SW 1271 (cell line): ENCODE measurements around the gene TMPRSS2.

Source experiments
- DNase-seq, 2 experiments: peaks; one replicate each; lab custom pipeline; 2025; lab: John Stamatoyannopoulos, UW

The TMPRSS2 gene

DNA sequence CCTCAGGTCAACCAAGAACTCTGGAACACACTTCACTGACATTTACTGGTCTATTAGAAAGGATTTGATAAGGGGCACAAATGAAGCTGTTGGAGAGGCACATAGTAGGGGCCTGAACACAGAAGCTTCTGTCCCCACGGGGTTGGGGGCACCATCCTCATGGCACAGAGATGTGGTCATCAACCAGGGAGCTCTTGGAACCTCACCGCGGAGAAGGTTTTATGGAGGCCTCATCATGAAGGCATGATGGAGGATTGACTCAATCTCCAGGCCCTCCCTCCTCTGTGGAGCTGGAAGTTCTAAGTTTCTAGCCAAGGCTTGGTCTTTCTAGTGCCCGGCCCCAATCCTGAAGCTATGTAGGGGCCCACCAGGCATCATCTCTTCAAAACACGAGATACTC, 58.3 kb downstream of the TMPRSS2 start:
- no peak for DNase-seq

DNA sequence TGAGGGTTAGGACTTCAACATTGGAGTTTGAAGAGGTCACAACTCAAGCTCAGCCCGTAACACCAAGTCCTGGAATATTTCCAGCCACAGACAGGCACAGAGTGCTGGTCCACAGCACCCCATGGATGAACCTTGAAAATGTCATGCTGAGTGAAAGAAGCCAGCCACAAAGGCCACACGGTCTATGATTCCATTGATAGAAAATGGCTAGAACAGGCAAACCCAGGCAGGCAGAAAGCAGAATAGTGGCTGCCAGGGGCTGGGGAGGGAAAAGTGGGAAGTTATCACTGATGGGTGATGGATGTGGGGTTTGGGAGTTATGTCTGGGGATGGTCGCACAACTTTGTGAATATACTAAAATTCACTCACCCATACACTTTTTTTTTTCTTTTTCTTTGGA, 60.6 kb downstream of the TMPRSS2 start:
- DNase-seq: no peak

DNA sequence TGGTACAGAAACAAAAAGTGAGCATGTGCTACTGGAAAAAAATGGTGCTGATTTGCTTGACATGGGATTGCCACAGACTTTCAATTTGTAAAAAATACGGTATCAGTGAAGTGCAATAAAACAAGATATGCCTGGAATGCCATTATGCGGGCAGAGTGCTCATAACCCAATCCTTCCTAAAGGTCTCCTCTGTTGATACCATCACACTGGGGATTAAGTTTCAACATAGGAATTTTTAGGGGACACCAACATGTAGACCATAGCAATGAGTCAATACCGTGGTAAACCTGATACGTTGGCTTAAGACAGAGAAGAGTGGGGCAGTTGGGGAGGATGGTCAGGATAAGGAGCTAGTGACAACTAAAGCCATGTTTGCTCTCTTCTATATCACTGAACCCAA, 61.4 kb downstream of the TMPRSS2 start:
- DNase-seq: no peak

DNA sequence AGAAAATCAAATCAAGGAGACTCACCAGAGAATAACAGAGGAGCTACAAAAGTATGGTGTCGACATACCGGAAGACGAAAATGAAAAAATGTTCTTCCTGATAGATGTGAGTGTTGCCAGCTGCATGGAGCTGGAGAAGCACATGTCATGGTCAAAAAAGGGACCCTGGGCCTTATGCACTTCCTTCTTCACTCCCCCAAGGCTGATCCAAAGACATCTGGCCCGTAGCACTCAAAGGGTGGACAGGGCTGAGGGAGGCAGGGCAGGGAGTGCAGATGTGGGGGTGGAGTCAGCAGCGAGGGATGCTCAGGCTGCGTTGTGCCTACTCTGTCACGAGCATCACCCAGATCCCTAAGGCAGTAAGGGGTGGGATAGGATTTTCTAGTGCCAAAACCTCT, 62.5 kb downstream of the TMPRSS2 start:
- DNase-seq: no peak

DNA sequence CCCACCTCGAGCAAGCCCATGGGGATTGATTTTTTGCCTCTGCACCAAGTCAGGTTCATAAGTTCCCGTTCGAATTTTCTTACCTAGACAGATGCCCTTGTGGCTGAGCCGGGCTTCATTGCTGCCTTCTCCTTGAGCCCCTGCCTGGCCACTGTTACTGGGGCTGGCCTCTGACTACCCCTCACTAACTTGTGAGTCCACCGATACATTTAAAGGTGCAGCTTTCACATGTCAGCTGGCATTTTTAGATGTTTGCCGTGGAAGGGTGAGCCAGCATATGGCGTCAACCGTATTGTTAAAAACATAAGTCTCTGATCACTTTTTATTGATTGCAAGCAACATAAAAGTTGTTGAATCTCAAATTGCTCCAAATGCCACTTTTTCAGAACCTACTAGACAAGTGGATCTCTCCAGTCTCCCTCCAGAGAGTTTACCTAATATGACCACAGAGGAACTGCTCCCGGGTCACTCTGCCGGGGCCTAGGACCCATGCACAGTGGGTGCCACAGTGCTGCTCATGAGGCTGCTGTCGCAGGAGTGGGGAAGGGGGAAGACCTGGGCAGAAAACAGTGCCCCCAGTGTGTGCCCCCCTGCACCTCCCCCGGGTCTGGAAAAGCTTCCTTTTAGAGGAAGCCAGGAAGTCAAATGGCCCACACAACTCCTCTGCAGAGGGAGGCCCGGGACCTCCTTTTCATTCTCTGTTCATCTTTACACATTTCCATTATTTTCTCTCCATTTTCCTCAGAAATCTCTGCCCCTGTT, 63.1 kb downstream of the TMPRSS2 start:
- no peak for DNase-seq

DNA sequence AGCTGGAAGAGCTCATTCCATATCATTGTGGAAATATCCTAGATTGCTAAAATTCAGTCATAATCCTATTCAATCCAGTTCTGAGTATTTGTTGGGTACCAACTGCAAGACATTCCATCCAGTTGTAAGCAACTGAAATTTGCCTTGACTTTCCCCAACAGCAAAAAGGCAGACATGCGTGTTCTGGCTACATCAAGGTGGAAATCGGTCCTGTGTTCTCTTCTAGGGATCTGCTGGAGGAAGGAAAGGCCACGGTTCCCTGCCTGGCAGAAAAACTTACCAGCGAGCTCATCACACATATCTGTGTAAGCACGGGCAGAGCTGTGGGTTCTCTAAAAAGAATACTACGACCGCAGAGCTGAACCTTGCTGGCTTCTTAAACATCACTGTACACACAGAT, 64.4 kb downstream of the TMPRSS2 start:
- DNase-seq: no peak

DNA sequence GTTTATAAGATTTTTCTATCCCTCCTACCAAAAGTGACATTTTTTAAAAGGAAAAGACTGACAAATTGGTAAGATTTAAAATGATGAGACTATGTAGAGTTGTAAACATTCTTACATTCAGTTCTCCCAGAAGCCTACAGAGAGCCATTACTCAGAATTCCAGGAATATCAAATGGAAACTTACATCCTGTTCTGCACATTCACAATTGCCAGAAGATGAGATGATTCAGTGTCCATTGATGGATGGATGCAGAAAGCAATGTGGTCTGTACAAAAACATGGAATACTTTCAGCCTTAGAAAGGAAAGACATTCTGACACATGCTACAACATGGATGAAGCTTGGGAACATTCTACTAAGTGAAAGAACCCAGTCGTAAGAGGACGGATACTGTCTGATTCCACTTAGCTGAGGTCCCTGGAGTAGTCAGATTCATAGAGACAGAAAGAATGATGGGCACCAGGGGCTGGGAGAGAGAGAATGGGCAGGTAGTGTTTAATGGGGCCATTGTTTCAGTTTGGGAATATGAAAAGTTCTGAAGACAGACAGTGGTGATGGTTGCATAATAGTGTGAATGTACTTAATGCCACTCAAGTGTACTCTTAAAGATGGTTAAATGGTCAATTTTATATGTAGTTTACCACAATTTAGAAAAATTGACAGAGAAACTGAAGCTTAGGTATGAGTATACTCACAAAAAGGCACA, 65.3 kb downstream of the TMPRSS2 start:
- no peak for DNase-seq

DNA sequence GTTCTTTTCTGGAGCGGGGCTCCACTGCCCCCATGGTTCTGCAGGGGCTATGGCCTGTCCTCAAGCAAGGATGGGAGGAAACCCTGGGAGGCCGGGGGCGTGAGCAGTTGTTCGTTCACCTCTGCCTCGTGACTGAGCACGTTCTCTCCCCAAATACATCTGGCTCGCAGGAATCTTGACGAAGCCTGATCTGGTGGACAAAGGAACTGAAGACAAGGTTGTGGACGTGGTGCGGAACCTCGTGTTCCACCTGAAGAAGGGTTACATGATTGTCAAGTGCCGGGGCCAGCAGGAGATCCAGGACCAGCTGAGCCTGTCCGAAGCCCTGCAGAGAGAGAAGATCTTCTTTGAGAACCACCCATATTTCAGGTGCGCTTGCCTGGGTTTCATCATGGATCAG, 66.4 kb downstream of the TMPRSS2 start:
- DNase-seq: no peak

DNA sequence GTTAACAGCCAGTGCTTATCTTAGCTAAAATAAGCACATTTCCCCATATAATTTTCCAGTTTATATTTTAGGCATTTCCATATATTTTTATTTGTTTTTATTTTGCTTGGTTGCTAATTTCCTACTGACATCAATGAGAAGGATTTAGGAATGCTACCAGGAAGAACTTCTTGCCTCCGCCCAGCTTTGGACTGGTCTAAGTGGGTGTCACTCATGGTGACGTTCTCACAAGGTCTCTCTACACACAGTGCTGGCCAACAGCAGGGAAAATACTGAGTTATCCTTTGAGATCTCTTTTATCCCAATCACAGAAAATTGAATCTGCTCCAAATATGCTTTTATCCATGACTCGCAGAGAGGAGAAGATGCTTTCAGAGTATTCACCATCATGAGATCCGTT, 68.7 kb downstream of the TMPRSS2 start:
- DNase-seq: no peak

DNA sequence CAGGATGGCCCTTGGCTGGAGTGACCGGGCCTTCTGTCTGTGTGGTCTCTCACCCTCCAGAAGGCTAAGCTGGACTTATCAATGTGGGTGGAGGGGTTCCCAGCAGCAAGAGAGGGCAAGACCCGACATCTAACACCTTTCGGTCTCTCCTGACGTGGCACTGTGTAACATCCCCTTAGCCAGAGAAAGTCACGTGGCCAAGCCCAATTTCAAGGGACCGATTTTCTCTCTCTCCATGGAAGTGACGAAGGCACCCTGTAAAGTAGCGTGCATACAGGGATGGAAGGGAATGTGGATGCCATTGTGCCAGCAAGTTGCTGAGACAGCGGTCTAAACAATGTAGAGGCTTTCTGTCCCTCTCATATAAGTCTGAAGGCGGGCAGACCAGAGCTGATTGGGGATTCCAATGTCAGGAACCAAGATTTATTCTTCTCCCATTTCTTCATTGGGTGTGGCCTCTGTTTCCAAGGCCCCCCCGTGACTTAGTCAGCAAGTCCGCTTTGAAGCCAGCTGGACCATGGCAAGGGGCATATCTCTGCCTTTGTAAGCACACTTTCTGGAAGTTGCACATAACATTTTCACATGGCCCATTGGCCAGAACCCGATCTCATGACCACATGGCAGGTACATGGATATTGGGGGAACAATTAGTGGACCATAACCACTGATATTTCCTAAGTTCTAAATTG, 69.4 kb downstream of the TMPRSS2 start:
- DNase-seq: no peak

DNA sequence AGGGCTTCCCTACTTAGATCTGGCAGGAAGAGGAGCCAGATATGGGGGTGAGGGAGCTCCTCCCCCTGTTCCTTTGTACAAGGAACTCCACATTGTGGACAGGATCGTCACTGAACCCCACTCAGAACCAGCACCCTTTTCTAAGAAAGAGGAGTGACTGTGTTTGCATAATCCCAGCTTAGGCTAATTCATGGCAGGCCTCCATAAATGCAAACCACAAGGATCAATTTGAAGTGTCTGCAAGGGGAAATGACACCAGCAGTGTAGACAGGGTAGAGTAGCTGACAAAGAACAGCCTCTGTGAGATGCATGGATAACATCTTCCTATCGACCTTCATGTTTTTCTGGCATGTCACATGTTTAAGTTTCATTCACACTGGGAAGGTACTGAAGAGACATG, 70.2 kb downstream of the TMPRSS2 start:
- DNase-seq: no peak

DNA sequence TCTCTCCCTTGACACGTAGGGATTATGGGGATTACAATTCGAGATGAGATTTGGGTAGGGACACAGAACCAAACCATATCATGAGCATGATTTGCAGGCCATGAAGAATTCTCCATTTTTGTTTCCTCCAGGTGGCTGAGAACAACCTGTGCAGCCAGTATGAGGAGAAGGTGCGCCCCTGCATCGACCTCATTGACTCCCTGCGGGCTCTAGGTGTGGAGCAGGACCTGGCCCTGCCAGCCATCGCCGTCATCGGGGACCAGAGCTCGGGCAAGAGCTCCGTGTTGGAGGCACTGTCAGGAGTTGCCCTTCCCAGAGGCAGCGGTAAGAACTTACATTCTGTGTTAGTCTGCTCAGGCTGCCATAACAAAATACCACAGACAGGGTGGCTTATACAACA, 72.3 kb downstream of the TMPRSS2 start:
- no peak for DNase-seq

DNA sequence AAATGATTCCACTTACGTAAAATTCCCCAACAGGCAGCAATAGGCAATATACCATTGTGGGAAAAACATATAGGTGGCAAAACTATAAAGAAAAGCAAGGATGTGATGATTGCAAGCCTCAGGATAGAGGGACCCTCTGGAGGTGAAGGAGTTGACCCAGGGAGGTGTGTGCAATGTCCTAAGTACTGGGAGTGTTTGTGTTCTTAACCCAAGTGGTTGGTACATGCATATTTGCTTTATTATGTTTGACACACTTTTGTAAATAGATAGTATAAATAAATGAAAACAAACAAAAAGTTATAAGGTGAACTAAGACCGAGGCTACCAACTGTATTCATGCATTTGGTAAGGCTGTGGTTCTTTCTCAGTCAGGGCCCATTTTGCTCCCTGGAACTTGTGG, 74.4 kb downstream of the TMPRSS2 start:
- no peak for DNase-seq

DNA sequence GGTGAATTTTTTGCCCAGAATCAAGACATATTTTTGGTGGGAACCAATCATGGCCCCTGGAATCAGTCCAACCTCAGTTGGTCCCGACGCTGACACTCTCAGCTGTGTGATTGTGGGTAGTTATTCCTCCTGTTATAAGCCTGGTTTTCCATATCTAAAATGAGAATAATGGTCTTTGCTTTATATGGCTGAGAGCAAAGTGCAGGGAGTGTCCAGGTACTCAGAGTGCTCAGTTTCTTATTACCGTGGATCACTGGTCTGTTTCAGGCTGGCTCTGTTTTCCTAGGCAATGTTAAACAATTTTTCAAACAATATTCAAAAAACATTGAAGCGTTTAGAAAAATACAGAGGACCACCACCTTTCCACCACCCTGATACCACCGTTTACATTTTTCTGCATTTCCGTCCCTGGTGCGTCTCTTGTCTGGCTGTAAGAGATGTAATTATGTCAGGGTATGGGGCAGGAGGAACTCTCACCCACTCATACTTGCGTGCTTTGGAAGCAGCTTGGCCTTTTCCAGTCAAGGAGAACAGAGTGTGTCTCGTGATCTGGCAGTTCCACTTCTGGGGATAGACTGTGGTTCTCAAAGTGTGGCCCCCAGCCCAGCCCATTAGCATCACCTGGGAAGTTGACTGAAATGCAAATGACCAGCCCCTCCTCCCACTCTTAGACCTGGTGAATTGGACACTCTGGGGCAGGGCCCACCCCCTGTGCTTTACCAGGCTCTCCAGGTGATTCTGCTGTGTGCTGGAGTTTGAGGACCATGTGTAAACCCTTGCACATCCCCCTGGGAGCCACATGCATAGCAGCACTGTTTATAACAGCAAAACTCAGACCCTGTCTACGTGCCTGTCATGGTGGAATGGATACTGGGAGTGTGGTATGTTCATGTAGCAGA, 75.1 kb downstream of the TMPRSS2 start:
- no peak for DNase-seq

DNA sequence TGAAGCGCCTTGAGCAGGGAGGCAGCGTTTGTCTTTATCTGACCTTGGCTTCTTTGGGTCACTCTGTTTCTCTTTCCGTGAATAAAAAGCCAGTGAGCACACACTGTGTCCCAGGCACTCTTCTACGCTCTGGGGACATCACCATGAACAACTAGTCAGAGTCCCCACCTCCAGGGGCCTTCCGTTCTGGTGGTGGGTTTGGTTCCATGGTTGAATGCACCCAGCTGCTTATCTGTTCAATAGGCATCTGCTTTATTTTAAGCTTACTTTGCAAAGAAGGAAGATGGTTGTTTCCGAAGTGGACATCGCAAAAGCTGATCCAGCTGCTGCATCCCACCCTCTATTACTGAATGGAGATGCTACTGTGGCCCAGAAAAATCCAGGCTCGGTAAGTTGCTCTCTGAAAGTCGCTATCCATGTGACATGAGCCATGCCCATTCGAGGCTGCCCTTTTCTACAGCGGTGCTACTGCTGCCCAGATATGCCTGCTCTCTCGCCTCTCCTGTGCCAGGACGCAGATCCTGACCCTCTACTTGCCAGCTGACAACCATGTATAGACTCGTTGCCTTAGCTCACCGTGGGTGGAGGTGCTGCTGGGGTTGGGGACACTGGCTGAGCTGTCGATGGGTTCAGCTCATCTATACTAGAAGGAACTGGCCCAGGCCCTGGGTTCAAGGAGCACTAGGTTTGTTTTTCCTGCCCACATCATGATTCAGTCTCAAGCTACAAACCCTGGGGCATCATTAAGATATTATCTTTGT, 76.0 kb downstream of the TMPRSS2 start:
- no peak for DNase-seq

DNA sequence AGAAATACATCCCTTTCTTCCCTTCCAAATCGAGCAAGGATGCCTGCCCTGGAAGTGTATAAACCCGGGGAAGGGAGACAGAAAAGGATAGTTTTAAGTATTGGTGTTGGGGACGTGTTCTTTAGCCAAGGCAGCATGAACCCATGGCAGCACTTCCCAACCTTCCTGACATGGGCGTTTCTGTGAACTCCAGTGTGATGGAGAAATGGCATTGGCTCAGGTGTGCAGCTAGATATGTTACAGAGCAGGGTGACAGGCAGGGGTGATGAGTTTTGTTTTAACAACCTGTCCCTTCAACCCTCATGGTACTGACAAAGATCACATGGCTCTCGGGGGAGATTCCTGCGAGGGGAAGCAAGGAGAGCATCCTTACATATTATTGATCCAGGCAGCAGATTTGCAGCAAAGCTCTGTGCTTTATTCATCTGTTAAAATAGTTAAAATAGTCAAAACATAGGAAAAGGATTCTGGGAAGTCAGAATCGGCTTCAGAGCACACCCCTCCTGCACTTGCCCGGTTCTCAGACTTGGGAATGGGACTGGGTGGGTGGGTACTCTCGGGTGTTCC, 78.0 kb downstream of the TMPRSS2 start:
- DNase-seq: no peak

DNA sequence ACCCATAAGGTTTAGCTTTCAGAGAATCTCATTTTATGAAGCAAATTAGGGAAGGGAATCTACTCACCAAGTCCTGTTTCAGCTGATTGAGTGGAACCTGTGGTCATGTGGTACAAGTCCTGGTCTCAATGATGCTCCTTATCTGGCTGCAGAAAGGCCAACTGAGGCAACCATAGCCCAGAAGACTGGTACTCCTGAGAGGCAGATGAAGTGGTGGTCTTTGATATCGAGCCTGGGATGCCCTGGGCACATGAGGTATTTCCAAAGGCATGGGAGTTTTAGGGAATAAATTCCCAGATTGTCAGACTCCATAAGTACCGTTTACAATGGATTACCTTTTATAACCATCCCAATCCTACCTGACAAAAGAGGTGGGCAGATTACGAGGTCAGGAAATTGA, 78.7 kb downstream of the TMPRSS2 start:
- no peak for DNase-seq

DNA sequence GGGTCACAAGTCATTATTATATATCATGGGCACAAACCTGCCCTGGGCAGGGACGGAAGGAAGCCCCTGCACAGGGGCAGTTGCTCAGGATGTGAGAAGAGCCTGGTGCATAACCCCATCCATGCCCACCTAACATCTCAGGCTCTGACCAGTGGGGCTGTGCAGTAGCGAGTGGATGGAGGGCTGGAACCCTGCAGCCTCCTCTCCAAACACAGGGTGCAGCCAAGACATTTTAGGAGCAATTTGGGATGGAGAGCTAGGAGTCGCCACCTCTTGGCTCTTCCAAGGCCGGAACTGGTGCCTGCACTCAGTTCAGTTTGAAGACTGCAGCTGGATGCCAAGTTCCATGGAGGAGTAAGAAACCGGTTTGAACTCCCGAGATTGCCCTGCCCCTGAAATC, 79.1 kb downstream of the TMPRSS2 start:
- DNase-seq: no peak

DNA sequence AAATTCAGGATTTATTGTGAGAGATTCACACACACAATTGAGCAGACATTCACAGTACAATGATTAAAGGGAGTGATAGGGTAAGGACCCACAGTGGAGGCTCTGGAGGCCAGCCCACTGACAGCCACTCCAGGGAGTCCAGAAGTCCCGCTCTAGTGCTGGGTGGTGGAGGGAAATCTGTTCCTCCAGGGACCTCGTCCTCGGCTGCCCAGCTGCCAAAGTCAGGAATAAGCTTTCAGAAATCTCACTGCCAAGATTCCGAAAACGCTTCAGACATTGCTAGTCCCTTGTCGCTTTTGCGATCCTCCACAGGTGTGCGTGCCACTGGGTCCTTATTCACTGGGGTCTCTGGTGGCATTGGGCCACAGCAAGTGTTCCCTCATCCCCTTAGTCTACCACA, 79.6 kb downstream of the TMPRSS2 start:
- no peak for DNase-seq

DNA sequence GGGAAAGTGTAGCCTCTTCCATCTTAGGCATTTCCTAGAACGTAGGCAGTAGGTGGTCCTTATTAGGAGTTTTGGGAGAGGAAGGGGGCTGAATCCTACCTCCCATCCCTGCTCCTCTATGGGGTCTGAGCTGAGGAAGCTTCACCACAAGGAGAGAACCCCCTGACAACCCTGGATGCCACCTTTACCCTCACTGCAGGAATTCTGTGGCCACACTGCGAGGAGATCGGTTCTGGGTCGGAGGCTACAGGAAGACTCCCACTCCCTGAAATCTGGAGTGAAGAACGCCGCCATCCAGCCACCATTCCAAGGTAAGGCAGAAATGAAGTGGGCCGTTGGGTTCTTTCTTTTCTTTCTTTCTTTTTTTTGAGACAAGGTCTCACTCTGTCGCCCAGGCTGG, 80.4 kb downstream of the TMPRSS2 start:
- no peak for DNase-seq
